GM12878 (cell line): ENCODE results near the gene FOLR2. TPM values are rescaled to one million over a fixed set of nuclear protein-coding genes. Genes with fewer than 3 reads are reported as not detected.
"Not testable (repeated sequence)": the region's sequence is repeated elsewhere in the genome, so short reads cannot be mapped to it uniquely, and the experiment has no call there.

Source experiments
- ATAC-seq: fragments of 200-7000 bp; cut with Tn5 transposase; 3 replicates; pipeline ENCODE4 v1.9.1; 2020; ENCODE audit warnings: mild to moderate bottlenecking, moderate library complexity
- BruUV-seq: library from RNA; stranded (reverse); fragments of 400-500 nt; replicated peaks from 2 replicates; lab custom pipeline; 2021; lab: Mats Ljungman, UMichigan
- CTCF ChIA-PET: fragments of 300-600 bp; sonication (Branson Sonifier 250); formaldehyde crosslinking; extraction: SDS; loops from one replicate; lab custom pipeline; 2021; ENCODE audit warnings: inconsistent platforms; lab: Yijun Ruan, JAX
- POLR2A ChIA-PET: fragments of 350-600 bp; formaldehyde crosslinking; extraction: SDS; loops from one replicate; lab custom pipeline; 2021; ENCODE audit warnings: inconsistent platforms; lab: Charles Lee
- RAD21 ChIA-PET: fragments of 300-600 bp; sonication (Branson Sonifier 250); formaldehyde crosslinking; loops from one replicate; lab custom pipeline; 2023; ENCODE audit warnings: antibody characterized with exemption; ENCODE audit not compliant: unreplicated experiment; lab: Charles Lee
- SMC1A ChIA-PET: fragments of 300-600 bp; sonication (Branson Sonifier 250); formaldehyde crosslinking; loops from one replicate; lab custom pipeline; 2023; ENCODE audit not compliant: unreplicated experiment, uncharacterized antibody; lab: Charles Lee
- DNase-seq: peaks from one replicate; pipeline ENCODE4 v3.0.0-alpha.2; 2011; ENCODE audit warnings: low read depth, low spot score
- FAIRE-seq: peaks from 3 replicates; lab custom pipeline; 2011; peaks lifted over from hg19 to GRCh38; lab: Jason Lieb, UNC
- H2AFZ ChIP-seq: 2 replicates; pipeline ENCODE4 v1.6.0; 2011; ENCODE audit warnings: low read depth, low read length, control low read depth; ENCODE audit not compliant: control insufficient read depth
- H3K27ac ChIP-seq: 2 replicates; pipeline ENCODE4 v1.5.1; 2011; ENCODE audit warnings: control low read depth; ENCODE audit not compliant: control insufficient read depth, insufficient read depth
- H3K27me3 ChIP-seq, 2 experiments: replicated peaks in 1 of 2; 2 replicates each; pipeline versions ENCODE4 v1.6.0 to v1.6.1; 2011; ENCODE audit warnings: low read length in 1 of 2; ENCODE audit not compliant: control insufficient read depth in 2 of 2, insufficient read depth in 2 of 2
- H3K36me3 ChIP-seq, 2 experiments: 2 replicates each; pipeline ENCODE4 v1.5.1; 2011; ENCODE audit warnings: low read length in 1 of 2; ENCODE audit not compliant: control insufficient read depth in 2 of 2, insufficient read depth in 2 of 2
- H3K4me1 ChIP-seq: 2 replicates; pipeline ENCODE4 v1.6.1; 2011; ENCODE audit warnings: mild to moderate bottlenecking, low read length, moderate library complexity, mixed read lengths; ENCODE audit not compliant: control insufficient read depth, insufficient read depth
- H3K4me2 ChIP-seq: 2 replicates; pipeline ENCODE4 v1.6.0; 2011; ENCODE audit warnings: control low read depth; ENCODE audit not compliant: control insufficient read depth, insufficient read depth
- H3K4me3 ChIP-seq: fragments of 200-600 bp; sonication (generic); 2 replicates; pipeline ENCODE4 v1.5.1; 2016
- H3K79me2 ChIP-seq: 2 replicates; pipeline ENCODE4 v1.6.0; 2011; ENCODE audit warnings: low read length; ENCODE audit not compliant: control insufficient read depth, insufficient read depth
- H3K9ac ChIP-seq: 2 replicates; pipeline ENCODE4 v1.8.0; 2011; ENCODE audit warnings: low read length, control low read depth, mixed read lengths; ENCODE audit not compliant: control insufficient read depth, insufficient read depth
- H3K9me3 ChIP-seq: replicated peaks from 3 replicates; pipeline ENCODE4 v1.5.1; 2011; ENCODE audit warnings: mild to moderate bottlenecking, low read length; ENCODE audit not compliant: control insufficient read depth, insufficient read depth
- H4K20me1 ChIP-seq: 2 replicates; pipeline ENCODE4 v1.6.0; 2011; ENCODE audit not compliant: control insufficient read depth, insufficient read depth
- BACH1 ChIP-seq: fragments of 450-650 bp; IDR thresholded peaks from 2 replicates; pipeline ENCODE4 v1.6.1; 2017; ENCODE audit warnings: mild to moderate bottlenecking, borderline replicate concordance
- CHD2 ChIP-seq: IDR thresholded peaks from 2 replicates; pipeline ENCODE4 v1.6.1; 2011; ENCODE audit warnings: low read depth, low read length, improper control_type of control experiment, borderline replicate concordance
- PKNOX1 ChIP-seq: fragments of 450-650 bp; IDR thresholded peaks from 2 replicates; pipeline ENCODE4 v1.6.1; 2016; ENCODE audit warnings: mild to moderate bottlenecking
- POLR2AphosphoS2 ChIP-seq: IDR thresholded peaks from 2 replicates; pipeline ENCODE4 v1.6.1; 2011; ENCODE audit warnings: low read depth, mild to moderate bottlenecking, low read length, improper control_type of control experiment, moderate library complexity
- SUPT20H ChIP-seq: IDR thresholded peaks from 2 replicates; pipeline ENCODE4 v1.6.1; 2011; ENCODE audit warnings: low read depth, mild to moderate bottlenecking, low read length, moderate library complexity, borderline replicate concordance; ENCODE audit not compliant: control insufficient read depth
- ZNF687 ChIP-seq: fragments of 450-650 bp; IDR thresholded peaks from 2 replicates; pipeline ENCODE4 v1.6.1; 2017; ENCODE audit warnings: mild to moderate bottlenecking, moderate library complexity
- WGBS: methylation state at CpG from one replicate; pipeline ENCODE4 v1.1.6; 2016; ENCODE audit warnings: low lambda C conversion rate; ENCODE audit not compliant: insufficient replicate concordance, insufficient coverage; ENCODE audit errors: missing lambda C conversion rate; 5-methylcytosine and 5-hydroxymethylcytosine counted together
- in situ Hi-C: fragments of 300-500 bp; cut with MboI; formaldehyde crosslinking; loops from 9 replicates; pipeline ENCODE4 v1.14.3; 2018; ENCODE audit warnings: mixed read lengths
- intact Hi-C: fragments of 100-400 bp; cut with micrococcal nuclease; formaldehyde crosslinking; loops from one replicate; pipeline ENCODE4 v1.14.2; 2022; ENCODE audit not compliant: unreplicated experiment
- polyA plus RNA-seq, 11 experiments: library from polyadenylated mRNA; depleted of rRNA in 4 of 11; unstranded in 6 of 11; stranded (reverse) in 5 of 11; fragments of >200 nt; fragmentation: Nextera tagmentation in 4 of 11; fragmentation: Illumina TruSeq in 1 of 11; extraction: Ambion mirVana in 4 of 11; extraction: Trizol in 1 of 11; gene quantifications; 1 replicate in 1 of 11; 2 replicates in 10 of 11; pipeline versions ENCODE4 v1.2.1 to v1.2.3, GENCODE V29; 2011 to 2016; ENCODE audit warnings: inconsistent platforms in 2 of 11, missing spikeins in 2 of 11, low read depth in 1 of 11
- total RNA-seq, 4 experiments: library from RNA; depleted of rRNA in 3 of 4; stranded (reverse); fragments of >200 nt in 3 of 4; fragmentation: Illumina TruSeq in 1 of 4; extraction: Trizol in 1 of 4; gene quantifications; 2 replicates each; pipeline versions ENCODE4 v1.2.1 to v1.2.3, GENCODE V29; 2013 to 2021

The FOLR2 gene
- total and polyA plus RNA-seq, 10 of the 15 experiments (the other 5 are each of a cell fraction or from before 2014, with no cell fraction given) = 0.10 to 11.1 (median 1.9) TPM

GRCh38 chr11:72203163-72203562 lies 13.4 kb upstream of the FOLR2 start (continued):
- no peak for TF ChIP-seq SUPT20H

GRCh38 chr11:72204886-72205285 lies 11.7 kb upstream of the FOLR2 start:
- Histone ChIP-seq H2AFZ (no peak overlapping the region), H3K9ac (no peak overlapping the region), H3K4me3 (no peak overlapping the region), H3K9me3 (peaks cover 2% of the 10 kb centered on the region; the same call in 2 of the 3 replicates), H4K20me1 (no peaks in the 10 kb centered on the region), H3K4me2 (no peak overlapping the region), H3K79me2 (no peaks in the 10 kb centered on the region), H3K27ac (no peak overlapping the region), H3K36me3 (no peaks in the 10 kb centered on the region), H3K27me3 (no peaks in the 10 kb centered on the region), H3K4me1 (peaks cover 2% of the 10 kb centered on the region; the same call in 1 of the 2 replicates)
- BruUV-seq = no TSS peak
- no peak for FAIRE-seq
- in situ Hi-C loops = no loop called here
- RAD21 ChIA-PET = no interaction called here
- no peak for DNase-seq
- CTCF ChIA-PET = interaction anchor here (0.9 kb wide), 1 partner anchor 48 kb away, joined by 5 read pairs; no protein-coding TSS in a partner anchor
- intact Hi-C loops = no loop called here
- SMC1A ChIA-PET = interaction anchor here (0.6 to 0.9 kb wide), 2 partner anchors 11 to 55 kb away, joined by 3 read pairs; no protein-coding TSS in a partner anchor
- TF ChIP-seq ZNF687 (no peak), PKNOX1 (no peak), POLR2AphosphoS2 (no peak), CHD2 (no peak), BACH1 (no peak)
- POLR2A ChIA-PET = no interaction called here
- ATAC-seq = no peak

- SMC1A ChIA-PET = interaction anchor here (0.7 kb wide), 1 partner anchor 195 kb away, joined by 4 read pairs; no protein-coding TSS in a partner anchor
- H3K4me1 ChIP-seq, RAD21 ChIA-PET, H3K27ac ChIP-seq, H3K4me3 ChIP-seq, DNase-seq, ATAC-seq, H3K27me3 ChIP-seq, H3K9me3 ChIP-seq, H4K20me1 ChIP-seq, intact Hi-C loops, H2AFZ ChIP-seq, H3K4me2 ChIP-seq, in situ Hi-C loops, BruUV-seq, H3K79me2 ChIP-seq, H3K36me3 ChIP-seq, CTCF ChIA-PET, FAIRE-seq, H3K9ac ChIP-seq: not testable (repeated sequence)
- POLR2A ChIA-PET = interaction anchor here (0.8 kb wide), 1 partner anchor 16 kb away, joined by 3 read pairs; no protein-coding TSS in a partner anchor
- 62% methylated on average over 2 of the region's 2 CpGs for WGBS
Observed at GRCh38 chr11:72206794-72207193, 9.8 kb upstream of the FOLR2 start.
